Fibroblast of lung (primary cell): ENCODE results near the gene ALPG. TPM values are rescaled to one million over a fixed set of nuclear protein-coding genes. Genes with fewer than 3 reads are reported as not detected.
"Not testable (repeated sequence)": the region's sequence is repeated elsewhere in the genome, so short reads cannot be mapped to it uniquely, and the experiment has no call there.

Experiments used
- DNase-seq, 2 donors: peaks; one replicate each; pipeline versions ENCODE4 v3.0.0 to v3.0.0-alpha.2; 2010; ENCODE audit warnings: low read depth in 2 of 2
- H2AFZ ChIP-seq: 2 replicates; pipeline ENCODE4 v1.5.1; 2012; ENCODE audit warnings: low read length, control low read depth, inconsistent platforms
- H3K27ac ChIP-seq: 2 replicates; pipeline ENCODE4 v1.5.1; 2011; ENCODE audit warnings: low read length, control low read depth; ENCODE audit not compliant: insufficient read depth
- H3K27me3 ChIP-seq: 2 replicates; pipeline ENCODE4 v1.5.1; 2011; ENCODE audit warnings: mild to moderate bottlenecking, low read length; ENCODE audit not compliant: control insufficient read depth, insufficient read depth
- H3K36me3 ChIP-seq: 2 replicates; pipeline ENCODE4 v1.5.1; 2011; ENCODE audit warnings: low read length; ENCODE audit not compliant: control insufficient read depth, insufficient read depth
- H3K4me1 ChIP-seq: 2 replicates; pipeline ENCODE4 v1.5.1; 2011; ENCODE audit warnings: low read length; ENCODE audit not compliant: control insufficient read depth, insufficient read depth; ENCODE audit errors: extremely low read depth
- H3K4me2 ChIP-seq: 2 replicates; pipeline ENCODE4 v1.5.1; 2011; ENCODE audit warnings: low read length, control low read depth; ENCODE audit not compliant: insufficient read depth; ENCODE audit errors: extremely low read depth
- H3K4me3 ChIP-seq, 4 experiments: fragments of 200-600 bp in 1 of 4; sonication (generic) in 1 of 4; replicated peaks in 1 of 4; 2 replicates each; pipeline ENCODE4 v1.5.1; 2011 to 2016; ENCODE audit warnings: low read length in 4 of 4, low read depth in 3 of 4, mild to moderate bottlenecking in 3 of 4, control low read depth in 2 of 4, inconsistent platforms in 1 of 4, mixed read lengths in 1 of 4; ENCODE audit not compliant: insufficient read depth in 1 of 4; ENCODE audit errors: control extremely low read depth in 1 of 4
- H3K79me2 ChIP-seq: 2 replicates; pipeline ENCODE4 v1.5.1; 2012; ENCODE audit warnings: mild to moderate bottlenecking, low read length, inconsistent platforms; ENCODE audit not compliant: control insufficient read depth, insufficient read depth
- H3K9ac ChIP-seq: 2 replicates; pipeline ENCODE4 v1.5.1; 2011; ENCODE audit warnings: mild to moderate bottlenecking, low read length, control low read depth; ENCODE audit not compliant: insufficient read depth
- H3K9me3 ChIP-seq: 2 replicates; pipeline ENCODE4 v1.5.1; 2012; ENCODE audit warnings: low read depth, low read length; ENCODE audit not compliant: control insufficient read depth, insufficient read depth
- H4K20me1 ChIP-seq: 2 replicates; pipeline ENCODE4 v1.5.1; 2011; ENCODE audit warnings: low read length; ENCODE audit not compliant: control insufficient read depth, insufficient read depth; ENCODE audit errors: extremely low read depth
- CTCF ChIP-seq, 2 donors: IDR thresholded peaks in 1 of 2; conservative IDR thresholded peaks in 1 of 2; 1 replicate in 1 of 2; 2 replicates in 1 of 2; pipeline ENCODE4 v1.5.1; 2011 to 2012; ENCODE audit warnings: low read length in 2 of 2, control low read depth in 1 of 2, inconsistent platforms in 1 of 2, low read depth in 1 of 2, mild to moderate bottlenecking in 1 of 2
- EZH2 ChIP-seq: IDR thresholded peaks from 2 replicates; pipeline ENCODE4 v1.5.1; 2012; ENCODE audit warnings: low read length, control low read depth, mild to moderate bottlenecking; ENCODE audit errors: missing control alignments
- polyA plus RNA-seq, 2 donors: library from polyadenylated mRNA; depleted of rRNA in 1 of 2; stranded (reverse) in 1 of 2; unstranded in 1 of 2; fragments of >200 nt; gene quantifications; 2 replicates each; pipeline ENCODE4 v1.2.1, GENCODE V29; 2011 to 2012; ENCODE audit warnings: missing spikeins in 1 of 2
- total RNA-seq: library from RNA; depleted of rRNA; stranded (reverse); fragments of >200 nt; gene quantifications from 2 replicates; pipeline ENCODE4 v1.2.1, GENCODE V29; 2014

ALPG gene
- total and polyA plus RNA-seq, 2 donors (not counting 1 experiment from before 2014, with no cell fraction given): not detected

GRCh38 chr2:232446266-232446777 is 39.7 kb downstream of the ALPG start:
- H3K4me1 ChIP-seq, DNase-seq, H3K36me3 ChIP-seq, H2AFZ ChIP-seq, H3K4me3 ChIP-seq, H3K9ac ChIP-seq, H3K4me2 ChIP-seq, H4K20me1 ChIP-seq, H3K79me2 ChIP-seq, H3K27me3 ChIP-seq, H3K27ac ChIP-seq, H3K9me3 ChIP-seq: not testable (repeated sequence)
- TF ChIP-seq CTCF (conservative IDR thresholded peaks at IDR 0.05 in 1 of 2, IDR thresholded peaks at IDR 0.05 in 1 of 2; ENCODE audit: low read depth in 1 of 2, low read length in 2 of 2): peak in 1 of 2 donors; percentile 24

- no peak overlapping the region for H3K27ac ChIP-seq
- no peaks in the 10 kb centered on the region for H3K36me3 ChIP-seq
- H3K79me2 ChIP-seq: no peaks in the 10 kb centered on the region
- H2AFZ ChIP-seq: no peak overlapping the region
- no peaks in the 10 kb centered on the region for H3K4me1 ChIP-seq
- H3K4me2 ChIP-seq: no peak overlapping the region
- no peaks in the 10 kb centered on the region for H3K9me3 ChIP-seq
- TF ChIP-seq CTCF (conservative IDR thresholded peaks at IDR 0.05 in 1 of 2, IDR thresholded peaks at IDR 0.05 in 1 of 2; ENCODE audit: low read depth in 1 of 2, low read length in 2 of 2) (no peak), EZH2 (no peak)
- no peaks in the 10 kb centered on the region for H4K20me1 ChIP-seq
- H3K27me3 ChIP-seq: no peaks in the 10 kb centered on the region
- DNase-seq: no peak
- H3K9ac ChIP-seq: no peak overlapping the region
- no peak overlapping the region for H3K4me3 ChIP-seq
Measured at GRCh38 chr2:232447091-232447620, 40.5 kb downstream of the ALPG start.

GRCh38 chr2:232447638-232448303 is 41.1 kb downstream of the ALPG start:
- peak in 1 of 2 donors; percentile 11 for DNase-seq
- Histone ChIP-seq H3K4me2 (no peak overlapping the region), H3K9ac (no peak overlapping the region), H2AFZ (no peak overlapping the region), H3K4me3 (no peak overlapping the region), H4K20me1 (no peaks in the 10 kb centered on the region), H3K9me3 (no peaks in the 10 kb centered on the region), H3K27ac (no peak overlapping the region), H3K4me1 (no peaks in the 10 kb centered on the region), H3K27me3 (no peaks in the 10 kb centered on the region), H3K36me3 (no peaks in the 10 kb centered on the region), H3K79me2 (no peaks in the 10 kb centered on the region)
- TF ChIP-seq CTCF (conservative IDR thresholded peaks at IDR 0.05 in 1 of 2, IDR thresholded peaks at IDR 0.05 in 1 of 2; ENCODE audit: low read depth in 1 of 2, low read length in 2 of 2) (no peak), EZH2 (no peak)
